C4-2B (cell line): ENCODE results near the gene NAB1.

ENCODE experiments used
- ZFX ChIP-seq: fragments of 450-650 bp; IDR thresholded peaks from 2 replicates; pipeline ENCODE4 v1.6.1; 2017
- TF ChIP-seq, protein P1 (sequence below): fragments of 450-650 bp; conservative IDR thresholded peaks from 2 replicates; pipeline ENCODE4 v1.5.1; 2017; ENCODE audit warnings: mild to moderate bottlenecking

DNA sequence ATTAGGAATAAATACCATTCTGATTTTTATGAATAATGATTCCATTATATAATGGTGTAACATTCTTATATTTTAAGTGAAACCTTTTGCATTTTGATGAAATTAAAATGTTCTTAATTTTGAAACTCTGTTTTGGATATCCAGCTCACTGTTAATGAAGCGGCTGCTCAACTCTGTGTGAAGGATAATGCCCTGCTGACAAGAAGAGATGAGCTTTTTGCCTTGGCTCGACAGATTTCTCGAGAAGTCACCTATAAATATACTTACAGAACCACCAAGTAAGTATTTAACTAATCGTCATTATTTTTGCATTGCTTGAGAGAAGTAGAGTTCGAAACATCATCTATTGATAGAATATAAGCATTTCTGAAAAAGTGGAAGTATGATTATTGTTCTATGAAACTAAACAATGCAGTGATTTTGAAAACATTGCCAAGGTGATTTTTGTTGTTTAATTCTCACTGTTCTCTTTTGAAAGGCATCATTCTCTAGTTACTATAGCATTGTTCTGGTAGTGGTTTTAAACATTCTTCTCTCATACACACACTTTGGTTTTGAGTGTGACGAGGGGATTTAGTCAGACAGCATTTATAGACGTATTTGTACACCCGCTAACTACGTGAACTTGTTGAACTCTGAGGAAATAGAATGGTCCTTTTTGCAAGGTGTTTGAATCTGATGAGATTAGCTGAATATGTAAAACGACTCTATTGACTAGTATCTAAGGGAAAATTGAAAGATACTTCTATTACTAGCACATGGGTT lies 21.5 kb downstream of the NAB1 start:
- TF ChIP-seq, protein P1, sequence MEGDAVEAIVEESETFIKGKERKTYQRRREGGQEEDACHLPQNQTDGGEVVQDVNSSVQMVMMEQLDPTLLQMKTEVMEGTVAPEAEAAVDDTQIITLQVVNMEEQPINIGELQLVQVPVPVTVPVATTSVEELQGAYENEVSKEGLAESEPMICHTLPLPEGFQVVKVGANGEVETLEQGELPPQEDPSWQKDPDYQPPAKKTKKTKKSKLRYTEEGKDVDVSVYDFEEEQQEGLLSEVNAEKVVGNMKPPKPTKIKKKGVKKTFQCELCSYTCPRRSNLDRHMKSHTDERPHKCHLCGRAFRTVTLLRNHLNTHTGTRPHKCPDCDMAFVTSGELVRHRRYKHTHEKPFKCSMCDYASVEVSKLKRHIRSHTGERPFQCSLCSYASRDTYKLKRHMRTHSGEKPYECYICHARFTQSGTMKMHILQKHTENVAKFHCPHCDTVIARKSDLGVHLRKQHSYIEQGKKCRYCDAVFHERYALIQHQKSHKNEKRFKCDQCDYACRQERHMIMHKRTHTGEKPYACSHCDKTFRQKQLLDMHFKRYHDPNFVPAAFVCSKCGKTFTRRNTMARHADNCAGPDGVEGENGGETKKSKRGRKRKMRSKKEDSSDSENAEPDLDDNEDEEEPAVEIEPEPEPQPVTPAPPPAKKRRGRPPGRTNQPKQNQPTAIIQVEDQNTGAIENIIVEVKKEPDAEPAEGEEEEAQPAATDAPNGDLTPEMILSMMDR = no peak
- no peak for TF ChIP-seq ZFX
